Upper lobe of left lung (tissue), 4 donors: ENCODE data around the gene ANKRD11.

ENCODE experiments used
- EP300 ChIP-seq, 4 donors: sonication (generic); formaldehyde crosslinking; IDR thresholded peaks; one replicate each; pipeline ENCODE4 v1.5.1; 2017; ENCODE audit warnings: antibody characterized with exemption in 4 of 4, control low read depth in 2 of 4
- POLR2A ChIP-seq, 4 donors: fragments of 450-650 bp; IDR thresholded peaks; one replicate each; pipeline ENCODE4 v1.5.1; 2016 to 2017; ENCODE audit warnings: antibody characterized with exemption in 4 of 4, mild to moderate bottlenecking in 2 of 4
- POLR2AphosphoS5 ChIP-seq, 2 donors: sonication (generic); formaldehyde crosslinking; IDR thresholded peaks; one replicate each; pipeline ENCODE4 v1.5.1; 2017; ENCODE audit warnings: antibody characterized with exemption in 2 of 2
- TF ChIP-seq, protein P1 (sequence below), 6 experiments: fragments of 450-650 bp in 4 of 6; fragments of 200-600 bp in 2 of 6; sonication (generic) in 2 of 6; IDR thresholded peaks; one replicate each; pipeline ENCODE4 v1.5.1; 2016 to 2019; ENCODE audit warnings: antibody characterized with exemption in 6 of 6

DNA sequence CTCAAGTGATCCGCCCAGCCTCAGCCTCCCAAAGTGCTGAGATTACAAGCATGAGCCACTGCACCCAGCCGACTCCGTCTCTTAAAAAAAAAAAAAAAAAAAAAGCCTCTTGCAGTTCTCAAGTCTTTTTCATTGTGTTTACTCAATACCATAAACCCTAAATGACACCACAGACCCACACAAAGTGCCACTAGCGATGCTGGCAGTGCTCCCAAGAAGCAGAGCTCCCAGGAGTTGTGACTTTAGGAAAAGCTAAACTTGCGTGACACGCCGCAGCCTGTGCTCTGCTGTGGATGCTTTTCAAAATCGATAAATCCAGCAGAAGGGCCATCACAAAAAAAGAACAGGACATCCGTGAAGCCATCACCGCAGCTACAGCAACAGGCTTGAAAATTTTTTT lies 114.7 kb downstream of the ANKRD11 start:
- TF ChIP-seq, protein P1, sequence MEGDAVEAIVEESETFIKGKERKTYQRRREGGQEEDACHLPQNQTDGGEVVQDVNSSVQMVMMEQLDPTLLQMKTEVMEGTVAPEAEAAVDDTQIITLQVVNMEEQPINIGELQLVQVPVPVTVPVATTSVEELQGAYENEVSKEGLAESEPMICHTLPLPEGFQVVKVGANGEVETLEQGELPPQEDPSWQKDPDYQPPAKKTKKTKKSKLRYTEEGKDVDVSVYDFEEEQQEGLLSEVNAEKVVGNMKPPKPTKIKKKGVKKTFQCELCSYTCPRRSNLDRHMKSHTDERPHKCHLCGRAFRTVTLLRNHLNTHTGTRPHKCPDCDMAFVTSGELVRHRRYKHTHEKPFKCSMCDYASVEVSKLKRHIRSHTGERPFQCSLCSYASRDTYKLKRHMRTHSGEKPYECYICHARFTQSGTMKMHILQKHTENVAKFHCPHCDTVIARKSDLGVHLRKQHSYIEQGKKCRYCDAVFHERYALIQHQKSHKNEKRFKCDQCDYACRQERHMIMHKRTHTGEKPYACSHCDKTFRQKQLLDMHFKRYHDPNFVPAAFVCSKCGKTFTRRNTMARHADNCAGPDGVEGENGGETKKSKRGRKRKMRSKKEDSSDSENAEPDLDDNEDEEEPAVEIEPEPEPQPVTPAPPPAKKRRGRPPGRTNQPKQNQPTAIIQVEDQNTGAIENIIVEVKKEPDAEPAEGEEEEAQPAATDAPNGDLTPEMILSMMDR (IDR thresholded peaks at IDR 0.05) = no peak
- TF ChIP-seq POLR2A (IDR thresholded peaks at IDR 0.05) = no peak
- no peak for TF ChIP-seq POLR2AphosphoS5 (IDR thresholded peaks at IDR 0.05)
- TF ChIP-seq EP300 (IDR thresholded peaks at IDR 0.05) = no peak
